Measurements from ENCODE around the gene TBL1XR1.

The TBL1XR1 gene

DNA sequence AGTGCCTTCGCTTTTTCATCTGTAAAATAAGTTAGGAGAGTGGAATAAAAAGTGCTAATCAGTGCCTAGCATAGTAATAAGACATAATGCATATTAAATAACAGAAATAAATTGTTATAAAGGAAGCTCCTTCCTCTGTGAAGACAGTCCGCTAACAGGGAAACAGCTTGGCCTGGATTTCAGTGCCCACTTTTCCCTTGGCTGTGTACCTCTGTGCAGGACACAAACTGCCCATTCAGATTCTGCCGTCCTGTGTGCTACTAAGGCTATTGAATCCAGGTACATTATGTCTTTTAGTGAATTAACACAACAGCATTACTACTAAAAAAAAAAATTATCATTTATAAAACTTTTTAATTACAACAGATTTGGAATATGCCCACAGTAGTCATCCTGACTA is 90.7 kb downstream of the TBL1XR1 start:
- no peak for DNase-seq

DNA sequence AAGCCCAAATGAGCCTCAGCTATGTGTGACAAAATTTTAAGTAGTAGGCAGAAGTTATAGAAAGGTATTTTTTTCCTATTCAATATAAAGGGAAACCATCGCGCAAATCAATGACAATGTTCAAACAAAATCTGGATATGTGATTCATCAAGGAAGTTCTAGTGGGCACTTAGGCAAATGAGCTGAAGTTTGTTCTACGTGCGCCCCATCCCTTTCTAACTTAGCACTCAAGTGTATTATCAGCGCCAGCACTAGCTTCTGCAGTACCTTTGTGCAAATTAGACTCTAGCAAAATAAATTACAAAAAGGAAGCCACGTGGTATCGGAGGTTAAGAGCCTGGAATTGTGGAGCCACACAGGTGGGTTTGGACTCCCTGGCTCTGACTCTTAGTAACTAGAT is 91.1 kb downstream of the TBL1XR1 start:
- no peak for DNase-seq

DNA sequence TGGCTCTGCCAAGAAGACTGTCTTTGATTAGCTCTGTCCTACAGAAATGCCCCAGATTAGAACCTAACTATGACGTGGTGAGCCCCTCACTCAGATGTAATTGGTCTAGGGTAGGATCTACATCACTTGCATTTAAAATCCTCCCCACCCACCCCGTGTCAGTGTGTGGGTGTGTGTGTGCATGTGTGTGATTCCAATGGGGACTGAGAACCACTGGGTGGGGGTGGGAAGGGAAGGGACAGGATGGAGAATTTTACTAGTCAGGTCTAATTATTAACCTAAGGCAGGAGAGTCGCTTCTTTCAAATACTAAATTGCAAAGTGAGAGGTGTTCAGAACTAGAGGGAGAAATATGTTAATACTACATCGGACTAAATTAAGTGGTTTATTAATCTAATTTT is 91.7 kb downstream of the TBL1XR1 start:
- DNase-seq = no peak

DNA sequence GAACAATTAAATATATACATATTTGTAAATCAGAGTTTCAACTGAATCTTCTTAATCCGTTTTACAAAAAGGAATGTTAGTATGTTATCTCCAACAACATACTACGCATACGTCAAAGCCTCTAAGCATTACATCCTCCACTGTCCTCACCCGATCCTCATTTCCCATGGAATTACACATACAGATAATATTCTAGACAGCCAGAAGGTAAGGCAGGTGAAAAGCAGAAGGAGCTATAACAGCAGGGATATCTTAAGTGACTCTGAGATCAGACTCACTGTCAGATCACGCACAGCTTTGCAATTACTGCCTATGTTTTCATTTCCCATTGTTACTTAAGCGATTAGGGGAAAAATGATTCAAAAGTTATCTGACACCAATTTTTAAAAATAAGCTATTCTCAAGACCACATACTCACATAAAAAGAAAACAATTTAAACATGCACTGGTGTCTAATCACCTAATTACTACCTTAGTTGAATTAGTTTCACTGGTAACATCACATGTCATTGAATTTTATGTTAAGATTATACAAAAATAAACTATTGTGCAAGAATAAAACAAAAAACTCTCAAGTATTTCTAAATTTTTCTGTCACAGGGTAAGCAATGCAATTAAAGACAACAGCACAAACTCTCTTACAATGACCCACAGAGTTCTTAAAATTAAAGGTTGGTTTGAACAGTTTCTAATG is 92.8 kb downstream of the TBL1XR1 start:
- no peak for DNase-seq

DNA sequence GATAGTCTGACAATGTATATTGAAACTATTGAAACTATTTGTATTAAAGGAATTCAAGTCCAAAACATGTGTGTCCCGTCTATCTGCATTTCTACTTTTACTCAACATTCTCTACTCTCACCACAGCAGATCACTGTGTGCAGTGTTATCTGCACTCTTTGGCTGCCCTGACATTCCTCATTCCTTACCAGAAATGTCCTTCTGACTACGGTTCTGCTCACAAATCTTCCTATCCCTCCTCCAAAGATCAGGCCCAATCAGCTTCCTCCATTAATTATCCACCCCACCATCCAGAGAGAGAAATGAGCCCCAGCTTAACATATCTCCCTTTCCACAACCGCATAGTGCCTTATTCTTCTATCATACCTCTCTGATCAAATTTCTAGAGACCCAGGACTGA is 94.7 kb downstream of the TBL1XR1 start:
- no peak for DNase-seq

DNA sequence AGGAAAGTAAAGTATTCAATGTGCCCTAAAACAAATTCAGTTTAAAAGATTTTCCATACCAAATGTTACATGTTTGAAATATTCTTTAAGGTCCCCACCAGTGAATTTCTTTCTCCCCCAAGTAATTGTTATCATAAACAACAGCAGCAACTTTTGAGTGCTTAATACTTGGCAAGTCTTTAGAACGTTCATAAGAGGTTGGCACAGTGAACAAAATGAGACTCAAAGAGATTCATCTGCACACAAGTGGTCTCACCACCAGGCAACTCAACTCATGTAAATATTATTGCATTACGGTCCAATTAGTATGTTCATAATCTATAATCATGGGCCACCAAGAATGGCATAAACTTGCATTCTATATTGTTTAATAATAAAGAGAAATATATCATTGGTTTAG is 98.7 kb downstream of the TBL1XR1 start:
- no peak for DNase-seq

DNA sequence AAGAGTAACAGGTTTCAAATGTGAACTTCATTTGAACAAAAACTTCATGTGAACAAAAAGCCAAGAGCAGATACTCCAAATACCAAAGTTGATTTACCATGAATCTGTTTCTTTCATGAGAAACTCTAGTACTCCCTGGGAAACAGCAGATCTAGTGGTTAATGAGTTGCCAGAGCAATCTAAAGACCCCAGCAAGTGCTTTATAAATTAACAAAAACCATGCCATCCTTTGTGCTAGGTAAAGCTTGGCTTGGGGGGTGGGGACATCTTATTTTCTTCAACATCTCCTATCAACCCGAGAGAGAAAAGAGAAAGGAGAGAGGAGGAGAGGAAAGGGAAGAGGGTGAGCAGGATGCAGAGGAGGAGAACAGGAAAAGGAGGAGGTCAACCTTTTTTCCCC is 100.7 kb downstream of the TBL1XR1 start:
- no peak for DNase-seq

DNA sequence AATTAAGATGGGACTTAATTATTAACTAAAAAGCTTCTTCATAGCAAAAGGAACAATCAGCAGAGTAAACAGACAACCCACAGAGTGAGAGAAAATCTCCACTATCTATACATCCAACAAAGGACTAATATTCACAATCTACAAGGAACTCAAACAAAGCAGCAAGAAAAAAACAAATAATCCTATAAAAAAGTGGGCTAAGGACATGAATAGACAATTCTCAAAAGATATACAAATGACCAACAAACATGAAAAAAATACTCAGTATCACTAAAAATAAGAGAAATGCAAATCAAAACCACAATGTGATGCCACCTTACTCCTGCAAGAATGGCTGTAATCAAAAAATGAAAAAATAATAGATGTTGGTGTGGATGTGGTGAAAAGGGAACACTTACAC is 103.3 kb downstream of the TBL1XR1 start:
- no peak for DNase-seq

DNA sequence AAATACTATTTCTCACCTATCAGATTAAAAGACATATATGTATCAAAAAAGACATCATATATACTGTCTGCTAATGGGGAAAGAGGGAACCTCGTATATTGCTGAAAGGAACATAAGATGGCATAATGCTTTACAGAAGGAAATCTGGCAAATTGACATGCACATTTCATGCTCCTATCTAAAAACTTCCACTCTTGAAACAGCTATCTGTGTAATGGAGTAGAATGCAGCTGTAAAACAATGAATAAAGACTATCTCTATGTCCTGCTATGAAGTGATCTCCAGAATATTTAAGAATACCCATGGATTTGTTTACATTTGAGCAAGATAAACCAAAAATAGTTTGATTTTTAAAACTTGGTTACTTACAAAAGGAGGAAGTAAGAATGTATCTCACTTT is 107.4 kb downstream of the TBL1XR1 start:
- DNase-seq = no peak

DNA sequence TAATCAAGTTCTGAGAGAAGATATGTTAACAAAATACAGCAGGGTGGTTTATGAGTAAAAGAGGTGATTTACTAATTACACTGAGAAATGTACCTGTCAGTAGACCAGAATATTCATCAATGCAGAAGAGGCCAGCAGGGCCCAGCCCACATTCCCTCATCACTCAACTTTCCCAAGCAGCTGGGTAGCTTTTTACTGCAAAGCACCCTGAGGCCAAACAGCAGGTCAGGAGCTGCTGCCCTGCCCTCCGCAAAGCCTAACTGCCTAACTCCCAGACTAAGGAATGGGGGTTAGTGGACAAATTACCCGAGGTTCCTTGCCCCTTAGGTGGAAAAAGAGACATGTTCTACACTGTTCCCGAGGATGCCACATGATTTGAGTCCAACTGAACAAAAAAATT is 108.2 kb downstream of the TBL1XR1 start:
- no peak for DNase-seq

DNA sequence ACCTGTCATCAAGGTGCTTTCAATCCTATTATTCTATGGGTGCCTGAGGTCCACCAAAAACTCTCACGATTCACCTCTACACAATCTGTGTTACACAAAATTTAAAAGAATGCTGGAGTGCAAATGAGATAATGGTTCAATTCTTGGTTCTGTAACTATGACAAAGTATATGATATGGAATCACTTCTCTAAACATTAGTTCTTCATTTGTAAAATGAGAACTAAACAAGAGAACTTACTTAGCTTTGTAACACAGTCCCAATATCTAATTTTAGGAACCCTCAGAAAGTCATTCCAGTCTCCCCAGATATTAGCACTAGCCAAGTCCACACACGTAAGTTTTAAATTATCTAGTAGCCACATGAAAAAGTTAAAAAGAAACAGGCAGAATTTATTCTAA is 111.5 kb downstream of the TBL1XR1 start:
- no peak for DNase-seq

DNA sequence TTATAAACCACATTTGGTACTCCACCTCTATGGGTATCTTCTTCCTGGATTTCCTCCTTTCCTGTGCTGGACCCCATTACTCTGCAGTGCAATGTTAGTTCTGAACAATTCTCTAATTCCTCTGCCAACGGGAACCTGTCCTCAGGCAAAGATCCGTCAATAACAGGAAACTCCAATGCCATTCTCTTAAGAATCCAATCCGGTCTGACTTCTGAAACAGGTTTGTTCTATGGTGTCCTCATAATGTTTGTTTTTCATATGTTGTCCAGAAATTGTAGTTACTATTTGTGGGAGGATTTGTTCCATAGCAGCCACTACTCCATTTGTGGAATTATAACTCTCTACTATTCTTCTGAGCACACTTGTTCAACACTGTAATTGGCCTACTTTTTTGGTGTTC is 112.7 kb downstream of the TBL1XR1 start:
- DNase-seq = no peak

DNA sequence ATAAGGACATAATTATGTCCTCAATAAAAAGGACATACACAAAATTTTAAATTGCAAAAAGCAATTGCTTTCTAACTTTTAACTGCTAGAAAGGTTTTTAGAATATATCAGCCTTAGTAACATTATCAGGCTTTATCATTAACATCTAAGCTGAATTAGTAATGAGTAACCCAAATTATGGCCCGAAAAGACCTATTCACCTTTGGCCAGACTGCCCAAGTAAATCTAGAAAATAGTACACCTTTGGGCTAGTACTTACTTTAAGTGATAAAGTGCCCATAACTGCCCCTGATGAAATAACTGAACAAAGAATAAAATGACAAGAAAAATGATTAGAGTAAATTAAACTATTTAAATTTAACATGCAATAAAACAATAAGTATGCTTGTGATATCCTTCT is 117.2 kb downstream of the TBL1XR1 start:
- DNase-seq = no peak

DNA sequence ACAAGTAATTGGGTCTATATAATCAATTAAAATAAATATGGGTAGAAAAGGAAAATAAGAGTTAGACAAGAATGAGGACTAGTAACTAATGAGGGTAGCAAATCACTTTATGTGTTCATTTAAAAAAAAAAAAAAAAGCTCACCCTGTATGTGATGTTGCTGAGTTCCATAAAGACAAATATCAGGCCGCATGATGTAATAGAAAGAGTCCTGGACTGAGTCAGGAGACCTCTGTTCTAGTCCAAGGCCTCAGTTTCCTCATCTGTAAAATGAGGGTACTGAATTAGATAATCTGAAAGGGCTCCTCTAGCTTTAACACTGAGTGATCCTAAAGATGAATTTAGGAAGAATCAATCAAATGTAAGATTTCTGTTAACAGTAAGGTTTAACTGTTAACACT is 117.6 kb downstream of the TBL1XR1 start:
- no peak for DNase-seq

DNA sequence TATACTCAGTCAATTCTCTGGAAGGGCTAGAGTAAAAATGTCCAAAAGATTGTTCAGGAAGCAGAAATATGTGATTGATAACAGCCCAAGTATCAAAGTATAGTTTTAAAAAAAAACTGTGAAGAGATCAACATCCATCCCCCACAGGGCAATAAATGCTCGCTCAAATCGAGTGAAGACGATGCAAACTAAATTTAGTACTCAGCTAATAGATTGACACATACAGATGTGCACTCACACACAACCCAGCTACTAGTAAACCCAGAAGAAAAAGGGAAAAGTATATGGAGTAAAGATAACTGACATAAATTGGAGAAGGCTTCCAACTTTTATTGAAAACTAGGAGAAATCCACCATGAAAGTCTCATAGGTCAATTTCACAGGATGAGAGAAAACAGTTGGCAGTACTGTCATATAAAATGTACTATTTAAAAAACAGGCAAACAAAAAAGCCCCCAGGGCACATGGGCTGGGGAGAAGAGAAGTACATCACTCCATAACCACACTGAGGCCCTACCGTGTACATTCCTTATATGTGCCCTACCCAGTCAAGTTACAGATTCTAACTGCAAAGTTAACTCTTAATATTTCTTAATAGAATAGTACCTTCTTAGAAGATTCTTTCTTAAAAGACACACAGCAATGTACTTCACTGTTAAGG is 125.7 kb downstream of the TBL1XR1 start:
- no peak for DNase-seq

DNA sequence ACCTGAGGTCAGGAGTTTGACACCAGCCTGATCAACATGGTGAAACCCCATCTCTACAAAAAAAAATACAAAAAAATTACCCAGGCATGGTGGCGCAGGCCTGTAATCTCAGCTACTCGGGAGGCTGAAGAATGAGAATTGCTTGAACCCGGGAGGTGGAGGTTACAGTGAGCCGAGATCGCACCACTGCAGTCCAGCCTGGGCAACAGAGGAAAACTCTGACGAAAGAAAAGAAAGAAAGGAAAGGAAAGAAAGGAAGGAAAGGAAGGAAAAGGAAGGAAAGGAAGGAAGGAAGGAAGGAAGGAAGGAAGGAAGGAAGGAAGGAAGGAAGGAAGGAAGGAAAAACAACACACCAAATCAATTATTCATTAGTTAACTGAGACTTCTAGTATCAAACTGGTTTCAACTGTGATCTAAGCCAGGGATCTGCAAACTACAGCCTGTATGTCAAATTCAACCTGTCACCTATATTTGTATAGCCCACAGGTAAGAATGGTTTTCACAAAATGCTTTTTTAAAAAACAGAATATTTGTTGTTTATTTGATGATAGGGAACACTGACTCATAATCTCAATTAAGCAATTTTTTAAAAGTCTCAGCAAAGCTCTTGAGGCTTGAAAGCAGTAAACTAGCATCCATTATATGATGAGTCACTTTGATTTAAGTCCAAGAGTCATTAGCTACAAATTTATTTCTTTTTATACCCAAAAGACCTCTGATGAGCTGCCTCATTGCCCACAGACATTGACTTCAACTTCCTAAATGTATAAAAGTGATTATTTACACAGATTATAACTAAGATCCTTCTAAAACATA is 127.6 kb downstream of the TBL1XR1 start:
- no peak for DNase-seq

DNA sequence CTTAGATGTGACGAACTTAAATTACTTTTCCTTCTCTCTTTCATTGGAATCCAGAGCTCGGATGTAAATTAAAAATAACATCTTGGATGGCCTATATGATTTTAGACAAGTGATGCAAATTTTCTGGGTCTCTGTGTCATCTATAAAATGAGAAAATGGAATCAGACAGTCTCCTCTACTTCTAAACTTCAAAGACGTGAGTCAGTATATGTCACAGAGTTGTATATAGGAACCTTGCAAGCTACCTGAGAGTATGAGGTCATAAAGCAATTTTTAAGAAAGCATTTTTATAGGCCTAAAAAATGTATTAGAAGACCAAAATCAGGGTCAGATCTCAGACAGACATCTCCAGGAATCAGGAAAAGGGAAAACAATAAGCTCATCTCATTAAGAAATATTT is 128.3 kb downstream of the TBL1XR1 start:
- no peak for DNase-seq

DNA sequence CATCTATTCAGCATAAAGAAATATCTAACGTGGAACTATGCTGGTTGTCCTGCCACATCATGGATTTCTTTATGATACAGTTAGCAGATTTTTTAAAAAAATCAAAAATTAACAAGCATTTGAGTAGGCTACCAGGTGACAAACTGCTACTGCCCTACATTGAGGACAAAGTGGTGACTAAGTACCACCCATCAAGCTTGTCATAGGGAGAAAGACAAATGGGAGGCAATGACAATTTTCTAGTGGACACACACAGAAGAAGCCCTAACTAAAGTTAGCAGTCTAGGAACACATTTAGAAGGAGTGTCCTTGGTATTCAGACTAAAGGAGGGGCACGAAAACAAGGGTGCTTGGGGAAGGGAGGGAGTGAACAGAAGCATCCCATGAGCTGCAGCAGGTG is 131.2 kb downstream of the TBL1XR1 start:
- DNase-seq = no peak

DNA sequence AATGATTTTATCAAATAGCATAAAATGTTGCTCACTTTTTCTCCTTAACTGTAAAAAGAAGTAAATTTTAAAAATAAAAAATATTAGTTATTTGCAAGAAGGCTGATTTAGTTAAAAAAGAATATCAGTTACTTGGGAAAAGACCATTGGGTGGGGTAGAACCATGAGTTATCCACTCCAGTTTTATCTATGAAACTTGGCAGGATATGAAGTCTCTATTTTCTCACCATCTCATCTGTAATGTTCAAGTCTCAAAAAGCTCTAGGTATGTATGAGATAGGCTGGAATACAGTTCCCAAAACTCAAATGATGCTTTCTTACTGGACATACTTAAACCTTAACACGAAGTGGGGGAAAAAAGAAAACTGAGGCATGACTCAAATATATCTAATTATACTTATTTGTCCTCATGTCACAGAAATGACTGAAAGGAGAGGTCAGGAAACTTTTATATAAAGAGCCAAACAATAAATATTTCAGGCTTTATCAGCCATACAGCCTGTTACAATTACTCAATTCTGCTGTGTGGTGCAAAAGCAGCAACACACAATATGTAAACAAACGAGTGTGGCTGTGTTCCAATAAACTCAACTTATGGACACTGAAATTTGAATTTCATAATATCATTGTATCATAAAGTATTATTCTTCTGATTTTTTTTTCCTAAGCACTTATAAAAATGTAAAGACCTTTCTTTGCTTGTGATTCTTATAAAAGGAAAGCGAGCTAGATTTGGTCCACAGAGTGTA is 131.8 kb downstream of the TBL1XR1 start:
- DNase-seq = no peak

DNA sequence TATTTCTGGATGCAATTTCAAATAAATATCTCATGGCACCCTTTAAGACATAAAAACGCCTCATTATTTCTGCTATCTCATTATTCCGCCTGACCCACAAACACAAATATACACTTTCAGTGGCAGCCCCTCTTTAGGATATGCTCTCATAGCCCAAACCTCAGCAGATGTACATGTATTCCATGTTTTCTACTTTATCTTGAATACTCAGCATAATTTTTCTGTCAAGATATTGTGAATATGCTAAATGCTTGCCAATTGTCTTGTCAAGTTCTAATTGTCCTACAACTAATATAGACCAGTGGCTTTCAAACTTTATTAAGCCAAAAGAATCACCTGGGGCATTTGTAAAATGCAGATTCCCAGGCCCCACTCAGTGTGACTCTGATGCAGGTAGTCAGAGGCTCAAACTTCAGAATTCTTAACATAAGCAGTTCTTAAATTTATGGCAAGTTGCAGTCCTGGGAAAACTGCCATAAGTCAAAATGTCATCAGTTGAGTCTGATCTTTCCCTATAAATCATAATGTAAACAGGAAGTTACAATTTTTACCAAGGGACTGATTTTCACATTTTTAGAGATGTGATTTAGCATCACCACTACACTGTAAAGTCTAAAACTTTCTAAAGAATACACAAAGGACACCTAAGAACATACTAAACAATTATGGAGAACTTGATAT is 135.1 kb downstream of the TBL1XR1 start:
- DNase-seq = no peak

DNA sequence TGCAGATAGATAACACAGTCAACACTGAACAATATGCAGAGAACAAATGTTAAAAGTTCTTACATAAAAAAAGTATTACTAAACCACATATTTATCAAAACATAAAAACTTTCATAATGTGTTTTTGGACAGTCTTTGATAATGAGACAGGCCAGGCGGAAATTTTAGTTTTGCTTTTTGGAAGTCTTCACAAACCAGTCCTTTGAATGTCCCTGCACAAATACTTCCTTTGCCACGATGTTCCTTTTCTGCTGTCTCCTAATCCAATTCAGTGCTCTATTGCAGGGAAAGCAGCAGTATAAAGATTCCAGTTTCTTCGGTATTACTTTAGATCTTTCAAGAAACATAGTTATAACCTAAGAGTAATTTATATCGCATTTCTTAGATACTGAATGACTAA is 135.9 kb downstream of the TBL1XR1 start:
- DNase-seq = no peak

DNA sequence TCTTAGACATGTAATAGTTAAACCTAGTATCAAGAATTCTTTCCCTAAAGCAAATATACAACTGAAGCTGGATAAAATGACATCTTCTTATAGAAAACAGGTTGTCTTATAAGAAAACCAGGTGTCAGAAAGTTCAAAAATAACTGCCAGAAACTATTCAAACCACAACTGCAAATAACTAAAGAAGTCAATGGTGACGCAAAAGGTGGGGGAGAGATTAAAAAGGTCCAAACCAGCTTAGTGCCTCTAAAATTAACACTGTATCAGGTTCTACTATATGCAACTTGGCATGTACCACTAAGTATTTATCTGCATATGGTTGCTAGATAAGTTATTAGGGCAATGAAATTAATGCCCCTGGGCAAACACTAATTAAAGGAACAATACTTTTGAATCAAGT is 136.8 kb downstream of the TBL1XR1 start:
- no peak for DNase-seq

DNA sequence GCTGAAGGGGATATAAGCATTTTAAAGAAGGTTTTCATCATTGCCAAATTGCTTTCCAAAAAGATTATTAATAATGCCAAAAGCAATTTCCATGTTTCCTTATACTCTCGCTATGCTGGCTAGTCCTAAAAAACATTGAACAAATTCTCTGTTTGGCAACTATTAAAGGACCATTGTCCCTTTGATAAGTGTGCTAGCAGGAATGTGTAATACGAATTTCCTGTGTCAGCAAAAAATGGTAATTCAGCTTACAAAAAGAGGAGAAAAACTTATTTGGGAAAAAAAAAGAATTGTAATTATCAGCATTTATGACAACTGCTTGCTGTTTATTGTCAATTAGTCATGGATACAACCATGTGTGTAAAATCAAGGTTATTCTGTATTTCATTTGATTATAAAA is 138.6 kb downstream of the TBL1XR1 start:
- no peak for DNase-seq

All from stimulated activated CD4-positive, alpha-beta T cell treated with anti-CD3 and anti-CD28 coated beads, Interleukin-4, amount 100 ng/mL, for 4 hours (primary cell).